ENCODE measurements around the gene UAP1L1. TPM values are rescaled to one million over a fixed set of nuclear protein-coding genes. Genes with fewer than 3 reads are reported as not detected.
"Not testable (repeated sequence)": the region's sequence is repeated elsewhere in the genome, so short reads cannot be mapped to it uniquely, and the experiment has no call there.

The UAP1L1 gene
- 0.41 TPM for total RNA-seq

DNA sequence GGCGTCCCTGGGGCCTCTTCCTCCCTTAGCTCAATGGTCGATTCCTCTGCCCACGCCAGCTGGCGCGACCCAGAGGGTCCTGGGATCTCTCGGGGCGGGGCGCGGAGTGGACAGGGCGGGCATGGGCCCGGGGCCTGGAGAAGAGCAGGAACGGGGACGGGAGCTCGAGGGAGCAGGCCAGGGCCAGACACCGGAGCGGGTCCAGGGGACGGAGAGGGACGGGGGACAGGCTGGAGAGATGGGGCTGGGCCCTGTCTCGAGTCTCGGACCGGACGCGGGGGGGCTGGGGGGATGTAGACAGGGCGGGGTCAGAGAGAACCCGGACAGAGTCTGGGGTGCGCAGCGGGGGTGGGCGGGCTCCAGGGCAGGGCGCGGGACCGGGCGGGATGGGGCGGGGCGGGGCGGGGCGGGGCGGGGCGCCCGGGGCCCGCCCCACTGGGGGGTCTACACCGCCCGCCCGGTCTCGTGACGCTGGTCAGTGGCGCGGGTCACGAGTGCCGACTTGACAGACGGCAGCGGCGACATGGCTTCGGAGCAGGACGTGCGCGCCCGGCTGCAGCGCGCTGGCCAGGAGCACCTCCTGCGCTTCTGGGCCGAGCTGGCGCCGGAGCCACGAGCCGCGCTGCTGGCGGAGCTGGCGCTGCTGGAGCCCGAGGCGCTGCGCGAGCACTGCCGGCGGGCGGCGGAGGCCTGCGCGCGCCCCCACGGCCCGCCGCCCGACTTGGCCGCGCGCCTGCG is at the start of gene UAP1L1:
TSS of gene UAP1L1 (plus strand) at position 508 of the 738 bp plus-strand sequence. CDS start at position 524, 16 bp downstream.
- DNase-seq (ENCODE audit: low spot score in 2 of 2) = peak; percentile 73 to 90
- no peak for FAIRE-seq

GRCh38 chr9:137028263-137029057 is 48.9 kb upstream of the UAP1L1 start:
- DNase-seq (ENCODE audit: low spot score in 2 of 2) (peak; percentile 82 to 88), FAIRE-seq (no peak)

GRCh38 chr9:137029058-137029936 is 48.0 kb upstream of the UAP1L1 start:
- no peak for FAIRE-seq

DNA sequence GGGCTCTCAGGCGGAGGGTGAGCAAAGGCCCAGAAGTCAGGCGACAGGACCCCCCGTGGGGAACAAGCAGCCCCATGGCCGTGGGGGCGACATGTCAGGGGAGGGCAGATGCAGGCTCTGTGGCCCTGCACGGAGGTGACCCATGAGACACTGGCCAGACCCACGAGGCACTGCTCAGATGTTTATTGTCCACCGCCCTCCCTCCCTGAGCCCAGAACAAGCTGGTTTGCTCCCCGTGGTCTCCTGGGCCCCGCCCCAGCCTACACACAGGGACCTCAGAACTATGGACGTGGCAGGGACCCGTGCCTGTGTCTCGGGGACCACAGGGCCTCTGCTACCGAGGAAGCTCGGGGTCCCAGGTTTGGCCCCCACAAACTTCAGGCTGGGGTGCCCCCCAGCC is 47.3 kb upstream of the UAP1L1 start:
- FAIRE-seq (no peak), DNase-seq (ENCODE audit: low spot score in 2 of 2) (no peak)

More at GRCh38 chr9:137029058-137029936, 48.0 kb upstream of the UAP1L1 start:
- peak; percentile 68 to 70 for DNase-seq (ENCODE audit: low spot score in 2 of 2)

- FAIRE-seq = no peak
- DNase-seq (ENCODE audit: low spot score in 2 of 2) = no peak
These were observed 46.5 kb upstream of the UAP1L1 start for GRCh38 chr9:137030538-137031527.

- no peak for FAIRE-seq
- no peak for DNase-seq (ENCODE audit: low spot score in 2 of 2)
These were observed 45.2 kb upstream of the UAP1L1 start, which contains the start of gene FUT7 for GRCh38 chr9:137031904-137032640. TSS of gene FUT7 (minus strand) at chr9:137032088. CDS start at chr9:137031991, 97 bp downstream.

- FAIRE-seq (no peak), DNase-seq (ENCODE audit: low spot score in 2 of 2) (no peak)
These were observed 44.5 kb upstream of the UAP1L1 start for GRCh38 chr9:137032858-137033257.

DNA sequence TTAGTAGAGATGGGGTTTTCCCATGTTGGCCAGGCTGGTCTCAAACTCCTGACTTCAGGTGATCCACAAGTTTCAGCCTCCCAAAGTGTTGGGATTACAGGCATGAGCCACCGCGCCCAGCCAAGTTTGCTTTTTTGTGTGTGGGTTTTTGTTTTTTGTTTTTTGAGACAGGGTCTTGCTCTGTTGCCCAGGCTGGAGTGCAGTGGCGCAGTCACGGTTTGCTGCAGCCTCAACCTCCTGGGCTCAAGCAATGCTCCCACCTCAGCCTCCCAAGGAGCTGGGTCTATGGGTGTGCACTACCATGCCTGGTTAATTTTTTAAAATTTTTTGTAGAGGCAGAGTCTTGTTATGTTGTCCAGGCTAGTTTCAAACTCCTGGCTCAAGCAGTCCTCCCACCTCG is 43.8 kb upstream of the UAP1L1 start:
- FAIRE-seq; DNase-seq (ENCODE audit: low spot score in 2 of 2): not testable (repeated sequence)

- DNase-seq (ENCODE audit: low spot score in 2 of 2) = no peak
- no peak for FAIRE-seq
These were observed 43.1 kb upstream of the UAP1L1 start for GRCh38 chr9:137034039-137034708.

DNA sequence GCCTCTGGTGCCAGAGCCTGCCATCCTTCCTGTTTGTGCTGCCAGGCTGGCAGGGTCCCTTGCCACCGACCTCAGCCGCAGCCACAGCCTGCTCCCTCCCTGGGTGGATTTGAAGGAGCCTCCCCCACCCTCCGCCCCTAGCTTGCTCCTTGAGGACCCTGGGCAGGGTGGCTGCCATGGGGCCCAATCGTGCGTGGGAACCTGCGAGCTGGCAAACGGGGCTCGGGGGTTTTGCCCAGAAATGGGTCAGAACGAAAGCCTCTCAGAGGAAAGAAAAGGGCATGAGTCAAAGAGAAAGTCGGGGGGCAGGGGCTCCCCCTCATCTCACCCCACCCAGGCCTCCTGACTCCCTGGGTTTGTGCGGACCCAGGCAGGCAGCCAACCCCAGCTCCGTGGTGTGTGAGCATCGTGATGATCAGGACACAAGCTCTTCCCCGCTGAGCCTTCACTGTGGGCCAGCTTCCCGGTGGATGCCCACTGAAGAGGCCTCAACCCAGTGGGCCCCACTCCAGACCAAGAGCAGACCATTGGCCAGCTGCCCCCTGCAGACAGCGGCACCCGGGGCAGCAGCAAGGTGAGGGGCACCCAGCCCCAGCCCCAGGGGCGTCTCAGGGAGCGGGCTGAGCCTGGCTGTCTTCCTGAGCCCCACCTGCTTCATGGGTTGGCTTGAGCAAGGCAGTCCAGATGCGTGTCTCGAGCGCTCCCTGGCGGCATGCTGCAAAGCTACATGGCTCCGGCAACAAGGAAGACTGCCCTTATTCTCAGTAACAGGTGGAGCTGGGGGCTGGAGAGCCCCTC is 42.4 kb upstream of the UAP1L1 start:
- FAIRE-seq = no peak
- DNase-seq (ENCODE audit: low spot score in 2 of 2) = peak; percentile 89 to 92

DNA sequence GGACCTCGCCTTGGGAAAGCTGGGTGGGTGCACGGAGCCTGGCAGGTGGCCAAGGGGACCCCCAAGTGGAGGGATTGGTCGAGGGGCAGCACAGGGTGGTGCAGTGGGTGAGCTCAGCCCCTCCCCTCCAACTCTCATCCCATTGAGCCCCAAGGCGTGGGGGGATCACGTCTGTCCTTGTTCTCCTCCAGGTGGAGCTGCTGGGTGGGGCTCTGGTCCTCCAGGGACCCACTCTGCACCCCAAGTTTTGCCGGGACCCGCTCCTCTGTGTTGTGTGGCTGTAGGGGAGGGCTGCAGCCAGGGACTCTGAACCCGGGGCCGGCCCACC is 41.8 kb upstream of the UAP1L1 start:
- no peak for DNase-seq (ENCODE audit: low spot score in 2 of 2)
- no peak for FAIRE-seq

DNA sequence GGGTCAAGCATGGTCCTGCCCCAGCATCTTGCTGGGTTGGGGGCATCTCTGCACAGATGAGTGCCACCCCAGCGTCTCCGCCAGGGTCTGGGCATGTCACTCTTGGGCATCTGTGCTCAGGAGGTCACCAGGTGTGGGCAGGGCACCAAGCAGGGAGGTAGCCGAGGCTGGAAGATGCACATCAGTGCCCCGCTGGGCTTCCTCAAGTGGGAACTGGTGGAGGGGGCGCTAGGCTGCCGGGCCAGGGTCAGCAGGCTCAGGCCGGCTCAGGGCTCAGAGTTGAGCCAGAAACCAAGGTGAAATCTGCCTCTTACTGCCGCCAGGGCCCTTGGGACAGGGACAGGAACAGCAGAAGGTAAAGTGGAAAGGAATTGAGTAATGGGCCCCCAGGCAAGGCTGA is 41.4 kb upstream of the UAP1L1 start:
- FAIRE-seq = no peak
- no peak for DNase-seq (ENCODE audit: low spot score in 2 of 2)

- DNase-seq (ENCODE audit: low spot score in 2 of 2) = no peak
- FAIRE-seq = no peak
These were observed 40.3 kb upstream of the UAP1L1 start for GRCh38 chr9:137037035-137037434.

- FAIRE-seq (no peak), DNase-seq (ENCODE audit: low spot score in 2 of 2) (no peak)
These were observed 39.8 kb upstream of the UAP1L1 start for GRCh38 chr9:137037483-137037882.

- FAIRE-seq (no peak), DNase-seq (ENCODE audit: low spot score in 2 of 2) (no peak)
These were observed 38.4 kb upstream of the UAP1L1 start for GRCh38 chr9:137038916-137039315.

DNA sequence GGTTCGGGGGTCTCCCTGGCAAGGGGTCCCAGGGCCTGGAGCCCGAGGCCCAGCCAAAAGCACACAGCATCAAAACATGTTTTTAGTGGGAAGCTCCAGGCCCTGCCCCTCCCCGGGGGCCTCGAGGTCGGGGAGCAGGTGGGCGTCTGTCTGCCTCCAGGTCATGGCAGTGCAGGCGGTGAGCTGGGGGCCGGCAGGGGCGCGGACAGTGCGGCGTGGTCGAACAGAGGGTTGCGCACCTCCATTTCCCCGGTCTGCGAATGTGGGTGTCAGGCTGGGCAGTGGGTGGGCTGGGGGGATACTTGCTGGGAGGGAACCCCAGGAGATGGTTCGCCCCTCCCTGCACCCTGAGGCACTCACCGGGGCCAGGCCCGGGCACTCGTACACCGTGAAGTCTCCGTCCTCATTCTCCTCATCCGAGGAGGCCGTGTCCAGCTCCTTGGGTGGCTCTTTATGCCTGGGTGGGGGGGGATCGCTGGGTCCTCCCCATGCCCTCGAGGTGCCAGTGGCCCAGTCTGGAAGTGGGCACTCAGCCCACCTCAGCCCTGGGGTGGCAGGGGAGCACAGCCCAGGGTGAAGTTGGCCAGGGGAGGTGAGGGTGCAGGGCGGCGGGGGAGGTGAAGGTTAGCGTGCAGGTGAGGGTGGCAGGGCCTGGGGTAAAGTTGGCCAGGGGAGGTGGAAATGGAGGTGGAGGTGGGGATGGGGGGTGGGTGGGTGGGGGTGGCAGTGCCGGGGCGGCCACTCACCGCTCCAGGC is 37.5 kb upstream of the UAP1L1 start:
- DNase-seq (ENCODE audit: low spot score in 2 of 2) (no peak), FAIRE-seq (no peak)

- DNase-seq (ENCODE audit: low spot score in 2 of 2) (no peak), FAIRE-seq (no peak)
These were observed 36.7 kb upstream of the UAP1L1 start for GRCh38 chr9:137040568-137040967.
